ENCODE results near the gene ROBO4. TPM values are rescaled to one million over a fixed set of nuclear protein-coding genes. Genes with fewer than 3 reads are reported as not detected.

ROBO4 gene
- total and polyA plus RNA-seq, 2 of the 13 experiments (the other 11 are each of a cell fraction or from before 2014, with no cell fraction given), result 0.07 to 1.1 TPM

DNA sequence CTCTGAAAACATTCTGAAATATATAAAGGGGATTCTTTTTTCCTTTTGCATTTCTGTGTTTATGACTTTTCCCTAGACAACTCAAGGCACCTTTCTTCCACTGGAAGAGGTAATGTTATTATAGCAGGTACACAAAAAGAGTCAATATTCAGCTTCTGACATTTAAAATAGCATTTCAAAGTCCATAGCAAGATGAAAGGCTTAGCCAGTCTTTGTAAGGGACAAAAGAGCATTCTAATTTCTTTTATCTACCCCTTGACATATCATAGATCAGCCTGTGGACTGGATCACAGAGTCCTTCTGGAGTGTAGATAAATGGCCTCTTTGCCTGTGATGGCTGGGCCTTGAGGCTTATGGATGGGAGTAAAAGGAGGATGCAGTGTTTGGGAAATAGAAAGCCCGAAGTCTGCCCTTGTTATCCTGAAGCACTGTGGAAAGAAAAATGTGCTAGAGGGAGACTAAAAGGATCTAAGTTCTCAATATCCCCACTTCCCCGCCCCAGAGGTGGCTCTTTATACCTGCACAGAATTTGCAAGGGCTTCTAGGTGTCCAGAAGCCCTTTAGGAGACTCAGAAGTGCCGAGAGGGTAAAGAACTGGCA lies 39.8 kb upstream of the ROBO4 start (continued):
- TF ChIP-seq, protein P1, sequence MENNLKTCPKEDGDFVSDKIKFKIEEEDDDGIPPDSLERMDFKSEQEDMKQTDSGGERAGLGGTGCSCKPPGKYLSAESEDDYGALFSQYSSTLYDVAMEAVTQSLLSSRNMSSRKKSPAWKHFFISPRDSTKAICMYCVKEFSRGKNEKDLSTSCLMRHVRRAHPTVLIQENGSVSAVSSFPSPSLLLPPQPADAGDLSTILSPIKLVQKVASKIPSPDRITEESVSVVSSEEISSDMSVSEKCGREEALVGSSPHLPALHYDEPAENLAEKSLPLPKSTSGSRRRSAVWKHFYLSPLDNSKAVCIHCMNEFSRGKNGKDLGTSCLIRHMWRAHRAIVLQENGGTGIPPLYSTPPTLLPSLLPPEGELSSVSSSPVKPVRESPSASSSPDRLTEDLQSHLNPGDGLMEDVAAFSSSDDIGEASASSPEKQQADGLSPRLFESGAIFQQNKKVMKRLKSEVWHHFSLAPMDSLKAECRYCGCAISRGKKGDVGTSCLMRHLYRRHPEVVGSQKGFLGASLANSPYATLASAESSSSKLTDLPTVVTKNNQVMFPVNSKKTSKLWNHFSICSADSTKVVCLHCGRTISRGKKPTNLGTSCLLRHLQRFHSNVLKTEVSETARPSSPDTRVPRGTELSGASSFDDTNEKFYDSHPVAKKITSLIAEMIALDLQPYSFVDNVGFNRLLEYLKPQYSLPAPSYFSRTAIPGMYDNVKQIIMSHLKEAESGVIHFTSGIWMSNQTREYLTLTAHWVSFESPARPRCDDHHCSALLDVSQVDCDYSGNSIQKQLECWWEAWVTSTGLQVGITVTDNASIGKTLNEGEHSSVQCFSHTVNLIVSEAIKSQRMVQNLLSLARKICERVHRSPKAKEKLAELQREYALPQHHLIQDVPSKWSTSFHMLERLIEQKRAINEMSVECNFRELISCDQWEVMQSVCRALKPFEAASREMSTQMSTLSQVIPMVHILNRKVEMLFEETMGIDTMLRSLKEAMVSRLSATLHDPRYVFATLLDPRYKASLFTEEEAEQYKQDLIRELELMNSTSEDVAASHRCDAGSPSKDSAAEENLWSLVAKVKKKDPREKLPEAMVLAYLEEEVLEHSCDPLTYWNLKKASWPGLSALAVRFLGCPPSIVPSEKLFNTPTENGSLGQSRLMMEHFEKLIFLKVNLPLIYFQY (CRISPR knock-in tag; IDR thresholded peaks at IDR 0.05; ENCODE audit: borderline replicate concordance), result no peak
- TF ChIP-seq ZNF350 (CRISPR knock-in tag; IDR thresholded peaks at IDR 0.05; ENCODE audit: borderline replicate concordance, low read depth) (no peak), MAZ (IDR thresholded peaks at IDR 0.05; ENCODE audit: borderline replicate concordance, low read depth, low read length) (no peak), MAZ (CRISPR knock-in tag; IDR thresholded peaks at IDR 0.05; ENCODE audit: low read depth) (no peak), ZNF484 (CRISPR knock-in tag; IDR thresholded peaks at IDR 0.05; ENCODE audit: borderline replicate concordance, low read depth) (no peak), ATF1 (CRISPR knock-in tag; IDR thresholded peaks at IDR 0.05) (no peak), ZNF460 (CRISPR knock-in tag; IDR thresholded peaks at IDR 0.05; ENCODE audit: borderline replicate concordance) (no peak), TGIF2 (CRISPR knock-in tag; IDR thresholded peaks at IDR 0.05) (peak; percentile 49; the same call in 1 of the 2 replicates), NAIF1 (CRISPR knock-in tag; IDR thresholded peaks at IDR 0.05; ENCODE audit: borderline replicate concordance) (no peak), NCOA2 (CRISPR knock-in tag; IDR thresholded peaks at IDR 0.05) (no peak), HCFC1 (IDR thresholded peaks at IDR 0.05; ENCODE audit: low read depth, low read length) (no peak), ZSCAN25 (CRISPR knock-in tag; IDR thresholded peaks at IDR 0.05) (no peak), FOXO1 (CRISPR knock-in tag; IDR thresholded peaks at IDR 0.05) (no peak; the same call in 1 of the 2 replicates), IRX3 (CRISPR knock-in tag; IDR thresholded peaks at IDR 0.05; ENCODE audit: borderline replicate concordance, low read depth) (no peak)
- TF ChIP-seq, protein P2, sequence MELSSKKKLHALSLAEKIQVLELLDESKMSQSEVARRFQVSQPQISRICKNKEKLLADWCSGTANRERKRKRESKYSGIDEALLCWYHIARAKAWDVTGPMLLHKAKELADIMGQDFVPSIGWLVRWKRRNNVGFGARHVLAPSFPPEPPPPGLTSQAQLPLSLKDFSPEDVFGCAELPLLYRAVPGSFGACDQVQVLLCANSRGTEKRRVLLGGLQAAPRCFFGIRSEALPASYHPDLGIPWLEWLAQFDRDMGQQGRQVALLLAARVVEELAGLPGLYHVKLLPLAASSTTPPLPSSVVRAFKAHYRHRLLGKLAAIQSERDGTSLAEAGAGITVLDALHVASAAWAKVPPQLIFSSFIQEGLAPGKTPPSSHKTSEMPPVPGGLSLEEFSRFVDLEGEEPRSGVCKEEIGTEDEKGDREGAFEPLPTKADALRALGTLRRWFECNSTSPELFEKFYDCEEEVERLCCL (CRISPR knock-in tag; IDR thresholded peaks at IDR 0.05; ENCODE audit: borderline replicate concordance), result no peak
- TF ChIP-seq, protein P3, sequence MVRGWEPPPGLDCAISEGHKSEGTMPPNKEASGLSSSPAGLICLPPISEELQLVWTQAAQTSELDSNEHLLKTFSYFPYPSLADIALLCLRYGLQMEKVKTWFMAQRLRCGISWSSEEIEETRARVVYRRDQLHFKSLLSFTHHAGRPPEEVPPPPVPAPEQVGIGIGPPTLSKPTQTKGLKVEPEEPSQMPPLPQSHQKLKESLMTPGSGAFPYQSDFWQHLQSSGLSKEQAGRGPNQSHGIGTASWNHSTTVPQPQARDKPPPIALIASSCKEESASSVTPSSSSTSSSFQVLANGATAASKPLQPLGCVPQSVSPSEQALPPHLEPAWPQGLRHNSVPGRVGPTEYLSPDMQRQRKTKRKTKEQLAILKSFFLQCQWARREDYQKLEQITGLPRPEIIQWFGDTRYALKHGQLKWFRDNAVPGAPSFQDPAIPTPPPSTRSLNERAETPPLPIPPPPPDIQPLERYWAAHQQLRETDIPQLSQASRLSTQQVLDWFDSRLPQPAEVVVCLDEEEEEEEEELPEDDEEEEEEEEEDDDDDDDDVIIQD (CRISPR knock-in tag; IDR thresholded peaks at IDR 0.05; ENCODE audit: low read depth), result peak; percentile 32; the same call in 1 of the 2 replicates
- TF ChIP-seq, protein P4, sequence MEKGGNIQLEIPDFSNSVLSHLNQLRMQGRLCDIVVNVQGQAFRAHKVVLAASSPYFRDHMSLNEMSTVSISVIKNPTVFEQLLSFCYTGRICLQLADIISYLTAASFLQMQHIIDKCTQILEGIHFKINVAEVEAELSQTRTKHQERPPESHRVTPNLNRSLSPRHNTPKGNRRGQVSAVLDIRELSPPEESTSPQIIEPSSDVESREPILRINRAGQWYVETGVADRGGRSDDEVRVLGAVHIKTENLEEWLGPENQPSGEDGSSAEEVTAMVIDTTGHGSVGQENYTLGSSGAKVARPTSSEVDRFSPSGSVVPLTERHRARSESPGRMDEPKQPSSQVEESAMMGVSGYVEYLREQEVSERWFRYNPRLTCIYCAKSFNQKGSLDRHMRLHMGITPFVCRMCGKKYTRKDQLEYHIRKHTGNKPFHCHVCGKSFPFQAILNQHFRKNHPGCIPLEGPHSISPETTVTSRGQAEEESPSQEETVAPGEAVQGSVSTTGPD (CRISPR knock-in tag; IDR thresholded peaks at IDR 0.05), result no peak
- TF ChIP-seq, protein P5, sequence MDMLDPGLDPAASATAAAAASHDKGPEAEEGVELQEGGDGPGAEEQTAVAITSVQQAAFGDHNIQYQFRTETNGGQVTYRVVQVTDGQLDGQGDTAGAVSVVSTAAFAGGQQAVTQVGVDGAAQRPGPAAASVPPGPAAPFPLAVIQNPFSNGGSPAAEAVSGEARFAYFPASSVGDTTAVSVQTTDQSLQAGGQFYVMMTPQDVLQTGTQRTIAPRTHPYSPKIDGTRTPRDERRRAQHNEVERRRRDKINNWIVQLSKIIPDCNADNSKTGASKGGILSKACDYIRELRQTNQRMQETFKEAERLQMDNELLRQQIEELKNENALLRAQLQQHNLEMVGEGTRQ (IDR thresholded peaks at IDR 0.05; ENCODE audit: low read depth, low read length), result no peak
- TF ChIP-seq, protein P5 (CRISPR knock-in tag; IDR thresholded peaks at IDR 0.05; ENCODE audit: borderline replicate concordance), result no peak

All from HepG2 (cell line).